A673 (cell line): Measurements from ENCODE around the gene LRFN5.

ENCODE experiments used
- CTCF ChIP-seq: fragments of 300-800, 200-600 bp; sonication (generic); conservative IDR thresholded peaks from 2 replicates; pipeline ENCODE4 v1.5.1; 2017; ENCODE audit warnings: low read depth, mild to moderate bottlenecking, antibody characterized with exemption, low read length, moderate library complexity, mixed read lengths
- EZH2 ChIP-seq: fragments of 200-600 bp; sonication (generic); IDR thresholded peaks from 2 replicates; pipeline ENCODE4 v1.6.1; 2017; ENCODE audit warnings: borderline replicate concordance, low read depth, mild to moderate bottlenecking, mixed read lengths, antibody characterized with exemption, low read length; ENCODE audit not compliant: poor library complexity, severe bottlenecking

- TF ChIP-seq CTCF: no peak
- TF ChIP-seq EZH2: no peak
Observed at GRCh38 chr14:41810362-41810761, 203.7 kb downstream of the LRFN5 start.
